Mucosa of gallbladder (tissue), 1 donor: ENCODE results near the gene IFITM5. TPM values are rescaled to one million over a fixed set of nuclear protein-coding genes. Genes with fewer than 3 reads are reported as not detected.
A peak's percentile ranks its signal among the peaks of the same experiment; 100 is the strongest.
"Not testable (repeated sequence)": the region's sequence is repeated elsewhere in the genome, so short reads cannot be mapped to it uniquely, and the experiment has no call there.

Experiments
- DNase-seq: peaks from one replicate; pipeline ENCODE4 v3.0.0-alpha.2; 2020; ENCODE audit warnings: low spot score
- total RNA-seq: library from RNA; stranded (reverse); gene quantifications from one replicate; pipeline ENCODE4 v1.2.1, GENCODE V29; 2021
- donor health status: DM: no; HTN: no; CAD: no.

The IFITM5 gene
- total RNA-seq, 1 donor from 2014 or later: not detected

- DNase-seq: no peak
Measured at GRCh38 chr11:328012-328411, 28.7 kb upstream of the IFITM5 start.

- DNase-seq: no peak
Measured at GRCh38 chr11:327581-327923, 28.2 kb upstream of the IFITM5 start.

GRCh38 chr11:326842-327580 lies 27.7 kb upstream of the IFITM5 start:
- DNase-seq: peak; percentile 87

- DNase-seq: no peak
Measured at GRCh38 chr11:326592-326841, 27.2 kb upstream of the IFITM5 start.

GRCh38 chr11:325796-326591 lies 26.7 kb upstream of the IFITM5 start:
- no peak for DNase-seq

- not testable (repeated sequence) for DNase-seq
Measured at GRCh38 chr11:324593-325517, 25.5 kb upstream of the IFITM5 start.

GRCh38 chr11:324156-324555 lies 24.8 kb upstream of the IFITM5 start:
- no peak for DNase-seq

- not testable (repeated sequence) for DNase-seq
Measured at GRCh38 chr11:319888-320273, 20.6 kb upstream of the IFITM5 start.

GRCh38 chr11:319121-319887 lies 20.0 kb upstream of the IFITM5 start:
- not testable (repeated sequence) for DNase-seq

GRCh38 chr11:318405-319120 lies 19.2 kb upstream of the IFITM5 start:
- DNase-seq: not testable (repeated sequence)

GRCh38 chr11:317668-318404 lies 18.5 kb upstream of the IFITM5 start:
- not testable (repeated sequence) for DNase-seq

- no peak for DNase-seq
Measured at GRCh38 chr11:316891-317301, 17.6 kb upstream of the IFITM5 start.

GRCh38 chr11:316031-316701 lies 16.8 kb upstream of the IFITM5 start:
- DNase-seq: no peak

- no peak for DNase-seq
Measured at GRCh38 chr11:315516-315994, 16.2 kb upstream of the IFITM5 start.

- DNase-seq: no peak
Measured at GRCh38 chr11:315051-315481, 15.7 kb upstream of the IFITM5 start.

- DNase-seq: not testable (repeated sequence)
Measured at GRCh38 chr11:314554-314875, 15.2 kb upstream of the IFITM5 start.

GRCh38 chr11:313787-314553 lies 14.6 kb upstream of the IFITM5 start, which contains the start of gene IFITM1:
TSS of gene IFITM1 (plus strand) at chr11:314040. CDS start at chr11:314171, 131 bp downstream.
- no peak for DNase-seq

GRCh38 chr11:313304-313786 lies 14.0 kb upstream of the IFITM5 start:
- no peak for DNase-seq
